ENCODE data around the gene KDM4B. TPM values are rescaled to one million over a fixed set of nuclear protein-coding genes. Genes with fewer than 3 reads are reported as not detected.

Gene KDM4B
- total RNA-seq, 1 experiment from 2014 or later = 35.9 TPM

DNA sequence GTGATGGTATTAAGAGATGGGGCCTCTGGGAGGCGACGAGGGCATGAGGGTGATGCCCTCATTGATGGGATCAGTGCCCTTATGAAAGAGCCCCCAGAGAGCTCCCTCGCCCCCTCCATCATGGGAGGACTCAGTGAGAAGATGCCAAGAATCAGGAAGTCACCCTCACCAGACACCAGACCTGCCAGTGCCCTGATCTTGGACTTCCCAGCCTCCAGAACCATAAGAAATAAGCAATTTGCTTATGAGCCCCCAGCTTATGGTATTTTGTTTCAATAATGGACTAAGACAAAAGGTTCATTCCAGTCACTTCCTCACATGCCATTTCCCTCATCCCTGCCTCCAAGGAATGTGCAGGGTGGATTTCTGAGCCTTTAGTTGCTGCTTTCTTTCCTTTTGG is 129.7 kb downstream of the KDM4B start:
- H3K9me3 ChIP-seq (ENCODE audit: control insufficient read depth in 1 of 2, insufficient read depth in 1 of 2, low read depth in 1 of 2, low read length in 2 of 2) = peaks cover 20 to 23% of the 10 kb centered on the region in 2 experiments; a peak in 2 of 4 replicates
- H3K4me2 ChIP-seq (ENCODE audit: low read length) = no peak overlapping the region
- H4K20me1 ChIP-seq (ENCODE audit: insufficient read depth) = no peaks in the 10 kb centered on the region
- H3K4me1 ChIP-seq (ENCODE audit: control insufficient read depth in 1 of 2, insufficient read depth in 2 of 2, low read length in 2 of 2) = no peaks in the 10 kb centered on the region
- H3K79me2 ChIP-seq (ENCODE audit: insufficient read depth, low read length) = no peaks in the 10 kb centered on the region
- TF ChIP-seq EGR1 (IDR thresholded peaks at IDR 0.05; ENCODE audit: low read depth) = no peak
- TF ChIP-seq, protein P1, sequence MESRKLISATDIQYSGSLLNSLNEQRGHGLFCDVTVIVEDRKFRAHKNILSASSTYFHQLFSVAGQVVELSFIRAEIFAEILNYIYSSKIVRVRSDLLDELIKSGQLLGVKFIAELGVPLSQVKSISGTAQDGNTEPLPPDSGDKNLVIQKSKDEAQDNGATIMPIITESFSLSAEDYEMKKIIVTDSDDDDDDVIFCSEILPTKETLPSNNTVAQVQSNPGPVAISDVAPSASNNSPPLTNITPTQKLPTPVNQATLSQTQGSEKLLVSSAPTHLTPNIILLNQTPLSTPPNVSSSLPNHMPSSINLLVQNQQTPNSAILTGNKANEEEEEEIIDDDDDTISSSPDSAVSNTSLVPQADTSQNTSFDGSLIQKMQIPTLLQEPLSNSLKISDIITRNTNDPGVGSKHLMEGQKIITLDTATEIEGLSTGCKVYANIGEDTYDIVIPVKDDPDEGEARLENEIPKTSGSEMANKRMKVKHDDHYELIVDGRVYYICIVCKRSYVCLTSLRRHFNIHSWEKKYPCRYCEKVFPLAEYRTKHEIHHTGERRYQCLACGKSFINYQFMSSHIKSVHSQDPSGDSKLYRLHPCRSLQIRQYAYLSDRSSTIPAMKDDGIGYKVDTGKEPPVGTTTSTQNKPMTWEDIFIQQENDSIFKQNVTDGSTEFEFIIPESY (IDR thresholded peaks at IDR 0.05; ENCODE audit: extremely low read depth, insufficient replicate concordance, low read length) = no peak
- TF ChIP-seq, protein P2, sequence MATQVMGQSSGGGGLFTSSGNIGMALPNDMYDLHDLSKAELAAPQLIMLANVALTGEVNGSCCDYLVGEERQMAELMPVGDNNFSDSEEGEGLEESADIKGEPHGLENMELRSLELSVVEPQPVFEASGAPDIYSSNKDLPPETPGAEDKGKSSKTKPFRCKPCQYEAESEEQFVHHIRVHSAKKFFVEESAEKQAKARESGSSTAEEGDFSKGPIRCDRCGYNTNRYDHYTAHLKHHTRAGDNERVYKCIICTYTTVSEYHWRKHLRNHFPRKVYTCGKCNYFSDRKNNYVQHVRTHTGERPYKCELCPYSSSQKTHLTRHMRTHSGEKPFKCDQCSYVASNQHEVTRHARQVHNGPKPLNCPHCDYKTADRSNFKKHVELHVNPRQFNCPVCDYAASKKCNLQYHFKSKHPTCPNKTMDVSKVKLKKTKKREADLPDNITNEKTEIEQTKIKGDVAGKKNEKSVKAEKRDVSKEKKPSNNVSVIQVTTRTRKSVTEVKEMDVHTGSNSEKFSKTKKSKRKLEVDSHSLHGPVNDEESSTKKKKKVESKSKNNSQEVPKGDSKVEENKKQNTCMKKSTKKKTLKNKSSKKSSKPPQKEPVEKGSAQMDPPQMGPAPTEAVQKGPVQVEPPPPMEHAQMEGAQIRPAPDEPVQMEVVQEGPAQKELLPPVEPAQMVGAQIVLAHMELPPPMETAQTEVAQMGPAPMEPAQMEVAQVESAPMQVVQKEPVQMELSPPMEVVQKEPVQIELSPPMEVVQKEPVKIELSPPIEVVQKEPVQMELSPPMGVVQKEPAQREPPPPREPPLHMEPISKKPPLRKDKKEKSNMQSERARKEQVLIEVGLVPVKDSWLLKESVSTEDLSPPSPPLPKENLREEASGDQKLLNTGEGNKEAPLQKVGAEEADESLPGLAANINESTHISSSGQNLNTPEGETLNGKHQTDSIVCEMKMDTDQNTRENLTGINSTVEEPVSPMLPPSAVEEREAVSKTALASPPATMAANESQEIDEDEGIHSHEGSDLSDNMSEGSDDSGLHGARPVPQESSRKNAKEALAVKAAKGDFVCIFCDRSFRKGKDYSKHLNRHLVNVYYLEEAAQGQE (IDR thresholded peaks at IDR 0.05; ENCODE audit: low read depth) = no peak
- no peak for TF ChIP-seq TCF7L2 (IDR thresholded peaks at IDR 0.05; ENCODE audit: borderline replicate concordance, extremely low read depth, insufficient read depth, insufficient read length)
- no peak for TF ChIP-seq ELF1 (IDR thresholded peaks at IDR 0.05; ENCODE audit: borderline replicate concordance, low read depth)
- TF ChIP-seq, protein P3, sequence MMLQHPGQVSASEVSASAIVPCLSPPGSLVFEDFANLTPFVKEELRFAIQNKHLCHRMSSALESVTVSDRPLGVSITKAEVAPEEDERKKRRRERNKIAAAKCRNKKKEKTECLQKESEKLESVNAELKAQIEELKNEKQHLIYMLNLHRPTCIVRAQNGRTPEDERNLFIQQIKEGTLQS (IDR thresholded peaks at IDR 0.05) = no peak
- no peak for TF ChIP-seq CBX3 (IDR thresholded peaks at IDR 0.05; ENCODE audit: low read depth)
- no peak for TF ChIP-seq EZH2phosphoT487 (IDR thresholded peaks at IDR 0.05; ENCODE audit: borderline replicate concordance)
- TF ChIP-seq, protein P4, sequence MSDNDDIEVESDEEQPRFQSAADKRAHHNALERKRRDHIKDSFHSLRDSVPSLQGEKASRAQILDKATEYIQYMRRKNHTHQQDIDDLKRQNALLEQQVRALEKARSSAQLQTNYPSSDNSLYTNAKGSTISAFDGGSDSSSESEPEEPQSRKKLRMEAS (IDR thresholded peaks at IDR 0.05) = no peak
- TF ChIP-seq ZFX (IDR thresholded peaks at IDR 0.05) = no peak
- no peak overlapping the region for H3K9ac ChIP-seq (ENCODE audit: low read length)
- ChIA-PET CTCF (no interaction called here), RAD21 (ENCODE audit: low non-redundant PET in 1 of 2, low total read pairs in 2 of 2, uncharacterized antibody in 2 of 2, unreplicated experiment in 2 of 2) (no interaction called here), POLR2A (no interaction called here)
- BruUV-seq (replicated peaks) = no TSS peak
- no peak for ATAC-seq
- no peaks in the 10 kb centered on the region for H3K27me3 ChIP-seq (ENCODE audit: insufficient read depth, low read length)
- no peak overlapping the region for H3K27ac ChIP-seq (ENCODE audit: low read depth, low read length)
- H3K9me2 ChIP-seq (ENCODE audit: insufficient read depth) = no peaks in the 10 kb centered on the region
- H2AFZ ChIP-seq (ENCODE audit: low read depth, low read length, poor library complexity, severe bottlenecking) = no peak overlapping the region
- no peak overlapping the region for H3K4me3 ChIP-seq (replicated peaks in 1 of 2; ENCODE audit: low read depth in 1 of 2, low read length in 2 of 2)
- peaks cover 0 to 5% of the 10 kb centered on the region in 2 experiments; a peak in 1 of 4 replicates for H3K36me3 ChIP-seq (ENCODE audit: control insufficient read depth in 1 of 2, insufficient read depth in 2 of 2, low read length in 2 of 2)
- intact Hi-C loops (cut with micrococcal nuclease) = no loop called here
- no peak for DNase-seq (ENCODE audit: low read depth, low spot score)

All from HCT116 (cell line).